Ishikawa (cell line): Measurements from ENCODE around the gene CUL2.

ENCODE experiments used
- CEBPB ChIP-seq: IDR thresholded peaks from 2 replicates; pipeline ENCODE4 v1.6.1; 2012
- EP300 ChIP-seq: IDR thresholded peaks from 2 replicates; pipeline ENCODE4 v1.6.1; 2012; ENCODE audit warnings: borderline replicate concordance
- FOXM1 ChIP-seq: IDR thresholded peaks from 2 replicates; pipeline ENCODE4 v1.6.1; 2012; ENCODE audit warnings: low read depth, borderline replicate concordance
- RAD21 ChIP-seq: IDR thresholded peaks from 2 replicates; pipeline ENCODE4 v1.6.1; 2012; ENCODE audit warnings: low read depth
- TAF1 ChIP-seq: IDR thresholded peaks from 2 replicates; pipeline ENCODE4 v1.6.1; 2012; ENCODE audit warnings: low read depth, mild to moderate bottlenecking
- USF1 ChIP-seq: IDR thresholded peaks from 2 replicates; pipeline ENCODE4 v1.6.1; 2012
- YY1 ChIP-seq: IDR thresholded peaks from 2 replicates; pipeline ENCODE4 v1.6.1; 2012; ENCODE audit warnings: low read depth

- TF ChIP-seq YY1 (no peak), TAF1 (no peak), FOXM1 (no peak), USF1 (no peak), CEBPB (no peak), RAD21 (no peak), EP300 (no peak)
Measured at GRCh38 chr10:35074266-35074665, 15.9 kb downstream of the CUL2 start.
